Fibroblast of skin of right quadriceps (primary cell): ENCODE data around the gene OCRL.

Experiments
- DNase-seq: peaks from one replicate; pipeline ENCODE4 v3.0.0-alpha.2; 2013

The OCRL gene

DNA sequence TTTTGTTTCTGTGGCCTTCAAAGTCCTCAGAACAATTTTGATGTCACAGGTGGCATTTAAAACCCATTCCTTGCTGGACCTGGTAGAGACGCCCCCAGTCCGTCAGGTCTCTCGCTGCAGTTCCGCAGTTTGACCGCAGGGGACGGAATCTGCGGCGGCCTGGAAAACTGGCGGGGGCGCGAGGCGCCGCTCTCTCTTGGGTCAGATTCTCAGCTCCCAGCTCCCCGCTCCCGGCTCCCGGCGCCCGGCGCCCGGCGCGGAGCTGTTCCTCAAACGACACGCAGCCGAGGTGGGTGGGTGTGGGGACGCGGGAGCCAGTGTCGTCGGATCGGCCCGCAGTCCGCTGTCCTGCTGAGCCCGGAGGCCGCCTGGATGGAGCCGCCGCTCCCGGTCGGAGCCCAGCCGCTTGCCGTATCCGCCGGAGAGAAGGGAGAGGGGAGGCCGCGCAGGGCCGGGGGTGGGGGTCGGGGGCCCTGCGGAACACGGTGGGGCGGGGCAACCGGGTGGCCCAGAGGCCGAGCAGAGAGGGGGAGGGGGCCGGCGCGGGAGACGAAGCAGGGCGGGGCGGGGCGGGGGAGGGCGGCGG, at the start of gene OCRL:
Gene OCRL (plus strand): TSS at position 192 of the 586 bp plus-strand sequence. CDS start 181 bp downstream, at position 373.
- DNase-seq = peak; percentile 58

DNA sequence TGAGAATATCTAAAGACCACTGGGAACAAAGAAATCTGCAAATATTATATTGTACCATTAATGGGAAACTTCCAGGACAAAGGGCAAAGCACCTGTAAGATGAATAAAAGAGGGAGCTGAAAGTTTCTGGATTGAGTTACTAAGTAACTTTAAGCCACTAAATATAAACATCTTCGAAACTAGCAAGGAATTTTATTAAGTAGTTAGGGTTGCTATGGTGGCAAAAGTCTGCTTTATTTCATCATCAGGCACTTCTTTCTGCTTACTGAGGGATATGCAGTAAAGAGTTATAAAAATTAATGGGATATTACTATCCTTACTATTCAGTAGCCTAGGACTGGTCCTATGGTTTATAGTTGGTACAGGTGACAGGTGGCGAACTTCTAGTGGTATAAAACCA, 49.7 kb upstream of the OCRL start:
- DNase-seq = no peak

- peak; percentile 19 for DNase-seq
Measured at GRCh38 chrX:129493643-129494042, 46.4 kb upstream of the OCRL start.

GRCh38 chrX:129494887-129495286, 45.2 kb upstream of the OCRL start:
- no peak for DNase-seq

- peak; percentile 43 for DNase-seq
Measured at GRCh38 chrX:129495900-129496299, 44.2 kb upstream of the OCRL start.

- DNase-seq = peak; percentile 57
Measured at GRCh38 chrX:129496625-129497024, 43.4 kb upstream of the OCRL start.

DNA sequence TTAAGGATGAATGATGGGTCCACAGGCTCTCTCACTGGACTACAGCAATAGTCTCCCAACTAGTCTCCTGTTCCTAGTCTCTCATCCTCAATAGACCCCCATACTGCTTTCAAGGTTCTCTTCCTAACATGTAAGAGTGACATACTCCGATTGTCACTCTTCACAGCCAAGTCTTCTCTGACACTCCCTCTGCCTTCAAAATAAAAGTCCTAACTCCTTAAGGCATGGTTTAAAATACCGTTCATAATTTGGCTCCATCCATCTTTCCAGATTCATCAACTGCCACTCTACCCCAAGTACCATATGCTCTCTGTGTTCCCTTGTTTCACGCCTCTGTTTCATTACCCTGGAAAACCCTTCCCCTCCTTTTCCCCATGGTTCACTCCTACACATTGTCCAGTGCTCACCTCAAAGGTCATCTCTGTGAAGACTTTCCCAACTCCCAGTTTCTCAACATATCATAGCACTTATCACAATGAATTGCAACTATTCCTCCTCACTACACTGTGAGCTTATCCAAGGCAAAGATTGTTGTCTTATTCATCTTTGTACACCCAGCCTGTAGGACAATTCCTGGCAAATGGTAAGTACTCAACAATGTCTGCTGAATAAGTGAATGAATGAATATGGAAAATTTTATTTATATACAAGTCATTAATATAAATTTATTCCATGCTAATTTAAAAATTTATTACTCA, 42.8 kb upstream of the OCRL start:
- no peak for DNase-seq

GRCh38 chrX:129510331-129510730, 29.7 kb upstream of the OCRL start:
- no peak for DNase-seq

DNA sequence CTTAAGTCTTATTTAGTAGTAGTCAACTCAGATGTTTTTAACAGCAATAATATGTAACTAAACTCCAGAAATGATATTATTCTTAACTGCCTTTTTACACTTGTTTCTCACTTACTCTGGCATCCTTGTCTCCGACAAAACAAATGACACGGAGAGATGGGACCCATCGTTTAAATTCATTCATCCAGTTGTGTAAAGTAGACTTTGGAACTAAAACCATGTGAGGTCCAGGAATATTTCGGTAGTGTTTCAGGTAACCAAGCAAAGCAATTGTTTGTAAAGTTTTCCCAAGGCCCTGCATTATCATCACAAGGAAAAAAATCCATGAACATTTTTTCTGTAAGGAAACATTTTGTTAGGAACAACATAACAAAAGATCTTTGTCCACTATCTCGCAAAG, 28.4 kb upstream of the OCRL start:
- no peak for DNase-seq

DNA sequence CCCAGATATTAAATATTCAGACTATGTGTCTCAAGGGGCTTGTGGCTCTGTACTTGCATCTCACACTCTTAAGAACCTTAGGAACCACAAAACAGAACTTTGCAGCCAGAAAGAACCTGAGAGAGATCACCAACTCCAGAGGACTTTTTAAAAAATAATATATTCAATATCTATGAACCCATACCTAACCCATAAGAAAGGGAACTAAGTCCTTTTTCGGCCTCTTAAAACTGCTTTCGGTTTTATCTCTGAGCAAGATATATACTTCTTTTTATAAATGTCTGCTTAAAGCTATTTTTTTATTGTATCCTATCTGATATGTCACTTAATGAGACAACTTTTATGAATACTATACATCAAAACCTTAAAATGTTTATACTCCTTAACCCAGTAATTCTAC, 27.6 kb upstream of the OCRL start:
- DNase-seq = no peak

- DNase-seq = no peak
Measured at GRCh38 chrX:129516402-129516801, 23.7 kb upstream of the OCRL start.

DNA sequence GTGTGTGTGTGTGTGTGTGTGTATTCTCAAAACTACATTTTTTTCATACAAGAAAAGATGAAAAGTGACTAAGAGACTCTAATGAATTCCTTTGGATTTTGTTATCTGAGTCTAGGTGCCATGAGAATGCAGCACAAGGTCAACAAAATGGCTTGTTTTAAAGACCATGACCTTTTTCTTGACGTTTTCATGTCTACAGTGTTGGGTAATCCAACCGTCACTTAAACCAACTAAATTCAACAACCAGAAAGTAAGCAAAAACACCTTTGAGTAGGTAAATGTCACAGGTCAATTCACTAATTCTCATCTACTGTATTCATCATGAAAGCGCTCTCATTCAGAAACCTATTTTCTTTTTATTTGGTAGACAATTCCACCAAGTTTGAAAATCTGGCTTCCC, 19.9 kb upstream of the OCRL start:
- no peak for DNase-seq

DNA sequence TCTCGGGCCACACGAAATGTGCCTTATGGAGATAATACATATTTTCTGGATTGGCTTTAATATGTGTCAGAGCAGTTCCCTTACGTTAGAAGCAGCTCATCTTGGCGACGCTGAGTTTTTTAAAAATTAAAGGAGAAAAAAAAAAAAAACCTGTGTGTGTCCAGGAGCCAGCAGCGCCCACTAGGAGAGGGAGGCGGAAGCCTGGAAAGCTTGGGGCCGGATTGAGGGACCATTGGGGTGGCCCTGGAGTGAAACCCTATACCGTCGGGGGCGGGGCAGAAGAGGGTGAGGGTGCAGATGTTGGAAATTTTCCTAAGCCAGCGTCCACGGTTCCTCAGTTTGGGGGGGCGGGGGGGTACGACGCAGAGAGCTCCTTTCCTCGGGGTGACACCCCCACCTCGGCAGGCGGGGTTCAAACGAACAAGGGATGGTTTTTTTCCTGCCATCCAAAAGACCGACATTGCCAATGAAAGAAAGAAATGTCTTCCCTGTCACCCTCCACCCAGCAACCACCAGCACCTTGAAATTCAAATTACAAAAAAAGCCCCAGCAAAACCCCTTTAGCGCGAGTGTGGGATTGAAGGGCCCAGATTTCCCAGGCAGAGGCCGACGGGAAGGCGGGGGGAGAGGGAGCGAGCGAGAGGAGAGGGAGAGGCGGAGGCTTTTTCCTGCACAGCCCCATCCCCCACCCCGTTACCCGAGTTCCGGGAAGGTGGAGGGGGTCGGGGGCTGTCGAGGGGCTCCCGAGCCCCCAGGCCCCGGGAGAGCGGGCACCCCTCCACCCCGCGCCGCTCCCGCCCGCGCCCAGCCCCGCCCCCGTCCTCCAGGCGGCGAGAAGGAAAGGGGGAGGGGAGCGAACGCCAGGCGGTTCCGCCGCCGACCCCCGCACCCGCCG, 17.6 kb upstream of the OCRL start:
- DNase-seq = peak; percentile 65

DNA sequence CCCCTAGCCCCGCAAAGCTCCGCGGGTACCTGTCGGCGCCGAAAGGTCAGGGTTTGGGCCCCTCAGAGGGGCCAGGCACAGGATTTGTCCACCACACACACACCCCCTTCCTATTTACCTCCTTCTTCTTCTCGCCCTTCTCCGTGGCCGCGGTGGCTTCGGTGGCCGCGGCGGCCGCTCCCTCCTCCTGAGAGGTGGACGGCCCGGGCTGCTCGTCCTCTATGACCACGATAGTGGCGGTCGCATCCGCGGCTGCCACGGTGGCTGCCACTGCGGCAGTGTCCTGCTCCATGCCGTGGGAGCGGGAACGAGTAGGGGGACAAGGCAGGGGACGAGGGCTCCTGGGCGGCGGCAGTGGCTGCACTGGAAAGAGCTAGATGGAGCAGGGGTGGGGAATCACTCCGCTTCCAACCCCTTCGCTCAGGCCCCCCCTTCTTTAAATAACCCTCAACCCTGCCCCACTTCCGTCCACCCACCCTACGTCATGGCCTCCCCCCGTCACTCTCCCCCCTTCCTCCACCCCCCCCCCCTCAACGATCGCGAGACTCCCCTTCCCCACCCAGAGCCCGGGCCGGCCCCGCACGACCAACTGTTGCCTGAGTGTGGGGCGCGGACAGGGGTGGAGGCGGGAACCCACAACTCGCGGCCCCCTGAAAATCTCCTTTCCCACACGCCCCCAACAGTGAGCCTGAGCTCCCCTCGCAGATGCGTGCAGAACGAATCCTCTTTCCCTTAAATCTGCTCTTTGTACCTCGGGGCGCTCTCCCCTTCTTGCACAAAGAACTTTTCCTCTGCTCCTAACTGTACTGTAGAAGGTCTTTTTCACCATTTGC, 16.8 kb upstream of the OCRL start, which contains the start of gene SMARCA1:
Gene SMARCA1 (minus strand): TSS at position 412 of the 833 bp plus-strand sequence. CDS start 120 bp downstream, at position 292.
- peak; percentile 71 for DNase-seq

DNA sequence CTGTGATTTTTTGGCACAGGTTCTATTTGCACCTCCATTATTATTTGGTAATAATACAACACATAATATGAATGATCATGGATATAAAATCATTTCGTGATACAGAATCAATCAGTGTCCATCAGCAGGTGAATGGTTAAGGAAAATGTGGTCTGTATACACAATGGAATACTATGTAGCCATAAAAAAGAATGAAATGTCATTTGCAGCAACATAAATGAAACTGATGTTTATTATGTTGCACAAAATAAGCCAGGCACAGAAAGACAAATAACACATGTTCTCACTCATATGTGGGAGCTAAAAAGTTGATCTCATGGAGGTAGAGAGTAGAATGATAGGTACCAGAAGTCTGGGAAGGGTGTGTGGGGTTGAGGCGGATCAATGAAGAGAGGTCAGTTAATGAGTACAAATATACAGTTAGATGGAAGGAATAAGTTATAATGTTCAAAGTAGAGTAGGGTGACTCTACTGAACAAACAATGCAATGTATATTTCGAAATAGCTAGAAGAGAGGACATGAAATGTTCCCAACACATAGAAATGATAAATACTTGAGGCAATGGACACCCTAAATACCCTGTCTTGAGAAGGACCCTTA, 15.7 kb upstream of the OCRL start:
- DNase-seq = no peak

DNA sequence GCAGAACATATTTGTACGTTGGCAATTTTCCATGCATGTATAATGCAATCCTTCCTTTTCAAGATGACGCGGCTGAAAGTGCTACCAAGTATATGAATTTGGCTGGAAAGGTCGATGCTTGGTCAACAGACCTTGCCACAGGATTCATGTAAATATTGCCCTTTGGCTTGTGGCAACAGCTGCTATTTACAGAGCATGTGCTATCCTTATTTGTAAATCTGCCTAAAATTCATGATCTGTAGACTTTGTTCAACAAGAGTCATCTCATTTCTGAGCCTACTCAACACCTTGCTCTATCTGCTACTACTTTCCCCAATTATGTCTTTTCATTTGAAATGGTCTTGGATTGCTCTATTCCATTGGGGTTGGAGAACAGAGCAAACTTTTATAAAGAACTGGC, 14.9 kb upstream of the OCRL start:
- DNase-seq = no peak

DNA sequence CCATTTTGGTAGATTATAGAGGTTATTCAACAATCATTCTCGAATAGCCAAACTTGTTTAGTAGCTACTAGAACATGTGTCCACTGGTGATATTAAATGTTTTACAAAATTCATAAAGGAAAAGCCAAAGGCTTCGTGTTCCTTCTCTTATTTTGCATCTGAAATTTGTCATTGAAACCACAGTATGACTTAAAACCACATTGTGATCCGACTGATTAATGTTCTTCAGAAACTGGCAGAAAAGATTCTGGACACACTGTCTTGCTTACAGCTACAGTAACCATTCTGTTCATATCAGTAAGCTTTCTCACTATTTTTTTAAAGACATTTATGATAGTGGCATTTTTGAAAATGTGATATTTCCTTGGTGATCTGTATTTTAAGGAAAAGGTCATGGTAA, 14.2 kb upstream of the OCRL start:
- no peak for DNase-seq

DNA sequence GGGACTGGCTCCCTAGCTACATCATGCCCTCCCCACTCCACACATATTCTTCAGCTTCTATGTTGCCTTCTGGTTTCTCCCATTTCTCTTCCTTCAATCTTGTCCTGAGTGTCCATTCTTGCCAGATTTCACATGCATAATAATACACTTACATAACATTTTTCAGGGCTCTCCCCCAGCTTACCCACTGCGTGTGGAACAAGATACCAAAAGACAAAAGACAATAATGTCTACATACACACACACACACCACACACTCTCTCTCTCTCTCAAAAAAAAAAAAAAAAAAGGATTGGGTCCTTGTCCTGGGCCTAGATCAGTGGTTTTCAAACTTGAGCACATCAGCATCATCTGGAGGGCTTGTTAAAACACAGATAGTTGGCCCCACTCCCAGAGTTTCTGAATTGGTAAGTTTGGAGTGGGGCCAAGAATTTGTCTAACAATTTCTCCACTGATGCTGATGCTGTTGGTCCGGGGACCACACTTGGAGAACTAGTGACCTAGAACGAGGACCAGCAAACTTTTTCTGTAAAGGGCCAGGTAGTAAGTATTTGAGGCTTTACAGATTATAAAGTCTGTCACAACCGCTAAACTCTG, 10.3 kb upstream of the OCRL start:
- peak; percentile 66 for DNase-seq

DNA sequence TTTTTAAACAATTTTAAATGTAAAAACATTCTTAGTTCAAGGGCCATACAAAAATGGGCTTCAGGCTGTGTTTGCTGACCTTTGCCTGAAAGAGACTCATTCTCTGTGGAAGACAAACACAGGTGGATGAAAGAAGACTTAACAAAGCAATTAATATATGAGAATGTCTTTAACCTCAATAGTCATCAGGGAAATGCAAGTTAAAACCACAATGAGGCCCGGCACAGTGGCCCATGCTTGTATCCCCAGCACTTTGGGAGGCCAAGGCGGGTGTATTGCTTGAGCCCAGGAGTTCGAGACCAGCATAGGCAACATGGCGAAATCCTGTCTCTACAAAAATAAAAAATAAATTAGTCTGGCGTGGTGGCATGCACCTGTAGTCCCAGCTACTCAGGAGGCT, 9.6 kb upstream of the OCRL start:
- DNase-seq = no peak

DNA sequence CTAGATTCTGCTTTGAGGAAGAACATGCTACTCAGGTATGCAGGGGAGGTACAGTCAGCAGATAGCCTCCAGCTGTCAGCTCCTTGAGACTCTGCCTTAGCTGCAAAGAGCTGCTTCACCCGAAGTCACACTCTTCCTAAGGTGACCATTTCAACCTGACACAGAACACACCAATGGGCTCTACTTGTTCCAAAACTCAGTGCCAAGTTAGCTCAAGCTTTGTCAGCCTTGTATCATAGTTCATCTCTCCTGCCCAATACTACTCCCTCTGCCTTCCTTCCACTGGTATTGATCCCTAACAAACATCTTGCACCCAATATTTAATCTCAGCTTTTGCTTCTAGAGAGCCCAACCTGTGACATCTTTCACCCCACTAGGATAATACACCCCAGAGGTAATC, 8.9 kb upstream of the OCRL start:
- DNase-seq = no peak

GRCh38 chrX:129534816-129535578, 5.1 kb upstream of the OCRL start:
- peak; percentile 31 for DNase-seq
